Subcutaneous adipose tissue (tissue), 4 donors: ENCODE results near the gene SYNPR. TPM values are rescaled to one million over a fixed set of nuclear protein-coding genes. Genes with fewer than 3 reads are reported as not detected.

ENCODE experiments used
- CTCF ChIP-seq: fragments of 450-650 bp; IDR thresholded peaks from one replicate; pipeline ENCODE4 v1.5.1; 2016; ENCODE audit warnings: low read depth, mild to moderate bottlenecking, control low read depth, antibody characterized with exemption, moderate library complexity
- small RNA-seq: library from RNA; depleted of rRNA; stranded (forward); fragments of <200 nt; gene quantifications from one replicate; pipeline ENCODE3, GENCODE V24; 2016
- total RNA-seq, 4 donors: library from RNA; depleted of rRNA; stranded (reverse); fragments of >200 nt; gene quantifications; one replicate each; pipeline ENCODE4 v1.1.0, GENCODE V29; 2016

SYNPR gene
- total RNA-seq, 4 donors from 2014 or later, result not detected

DNA sequence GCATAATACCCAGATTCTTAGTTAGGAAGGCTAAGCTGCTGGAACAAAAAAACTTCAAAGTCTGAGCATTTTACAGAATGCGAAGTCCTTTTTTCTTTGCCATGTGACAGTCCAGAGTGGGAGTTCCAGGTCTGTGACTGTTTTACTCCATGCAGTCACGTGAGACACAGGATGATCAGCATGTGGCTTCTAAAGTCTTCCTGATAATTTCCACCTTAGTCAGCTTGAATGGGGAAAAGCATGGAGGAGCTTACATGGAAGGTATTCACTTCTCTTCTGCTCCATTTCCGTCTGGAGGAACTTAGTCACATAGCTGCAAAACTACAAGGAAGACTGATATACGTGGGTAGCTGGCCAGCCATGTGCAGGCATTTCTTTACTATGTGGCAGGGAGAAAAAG, 376.1 kb downstream of the SYNPR start:
- TF ChIP-seq CTCF, result no peak

GRCh38 chr3:63654931-63655330, 376.8 kb downstream of the SYNPR start:
- TF ChIP-seq CTCF, result no peak

DNA sequence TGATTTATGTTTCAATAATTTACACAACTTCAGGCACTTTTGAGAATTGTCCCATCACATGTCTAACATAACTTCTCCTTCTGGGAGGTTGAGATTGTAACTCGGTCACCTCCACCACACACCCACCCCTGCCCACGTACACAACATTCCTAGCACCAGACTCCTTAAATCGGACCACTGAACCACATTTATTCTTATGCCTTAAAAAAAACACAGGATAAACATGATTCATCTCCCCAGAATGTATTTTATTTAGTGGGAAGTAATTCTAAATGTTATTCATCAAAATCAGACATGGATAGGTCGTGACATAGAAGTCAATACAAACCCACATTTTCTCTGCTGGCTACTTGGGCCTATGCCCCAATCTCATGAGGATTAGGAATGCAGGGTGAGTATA, 377.4 kb downstream of the SYNPR start:
- TF ChIP-seq CTCF, result no peak

- TF ChIP-seq CTCF, result no peak
Observed at GRCh38 chr3:63656786-63657185, 378.7 kb downstream of the SYNPR start.

GRCh38 chr3:63661242-63661641, 383.1 kb downstream of the SYNPR start:
- TF ChIP-seq CTCF, result no peak

DNA sequence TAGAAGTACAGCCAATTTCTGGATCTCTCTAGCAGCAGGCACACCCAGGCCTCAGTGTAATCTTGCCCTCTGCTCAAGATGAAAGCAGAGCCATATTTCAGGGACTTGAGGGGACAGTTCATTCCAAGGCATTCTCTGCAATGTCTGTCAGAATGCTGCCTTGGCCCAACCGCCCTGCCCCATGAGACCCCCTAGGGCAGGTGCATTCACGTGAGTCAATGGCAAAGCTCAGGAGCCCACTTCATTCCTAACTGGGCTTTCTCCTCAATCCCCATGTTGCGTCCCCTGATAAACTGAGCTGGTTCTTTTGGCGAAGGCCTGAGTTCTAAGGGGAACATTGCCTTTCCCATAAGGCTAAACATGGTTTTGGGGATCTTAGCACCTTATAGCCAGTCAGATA, 383.9 kb downstream of the SYNPR start:
- TF ChIP-seq CTCF, result no peak

DNA sequence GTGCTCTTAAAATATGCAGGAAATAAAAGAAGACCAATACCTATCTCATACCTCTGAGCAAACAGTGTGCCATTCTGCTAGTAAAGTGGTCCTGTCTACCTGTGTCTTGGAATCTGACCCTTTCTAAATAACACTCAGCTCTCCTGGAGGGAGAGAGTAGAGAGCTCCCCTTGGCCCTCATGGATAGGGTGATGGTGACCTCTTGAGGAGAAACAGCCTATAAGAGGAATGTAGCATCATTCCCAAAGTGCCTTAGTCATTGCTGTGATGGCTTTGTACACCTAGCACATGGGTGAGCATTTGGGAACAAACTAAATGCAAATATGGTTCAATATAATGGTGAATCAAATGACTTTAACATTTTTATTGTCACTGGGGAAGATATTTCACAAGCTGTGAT, 384.4 kb downstream of the SYNPR start:
- no peak for TF ChIP-seq CTCF

Small RNA genes lying within 50 kb of the gene (small RNA-seq; reads per million reads assigned to genes)
- gene RNA5SP134, result not detected
